Activated effector memory CD4-positive, alpha-beta T cell treated with Interleukin-2 at 50 U/mL for 16 hours (primary cell): ENCODE measurements around the gene RAB17.

Experiments
- DNase-seq: peaks from one replicate; pipeline ENCODE4 v3.0.0-alpha.2; 2020

The RAB17 gene, protein sequence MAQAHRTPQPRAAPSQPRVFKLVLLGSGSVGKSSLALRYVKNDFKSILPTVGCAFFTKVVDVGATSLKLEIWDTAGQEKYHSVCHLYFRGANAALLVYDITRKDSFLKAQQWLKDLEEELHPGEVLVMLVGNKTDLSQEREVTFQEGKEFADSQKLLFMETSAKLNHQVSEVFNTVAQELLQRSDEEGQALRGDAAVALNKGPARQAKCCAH

GRCh38 chr2:237590272-237591140, at the start of gene RAB17:
TSS of gene RAB17 (minus strand) at chr2:237590734. CDS start at chr2:237586154, 4,580 bp downstream.
- DNase-seq = no peak

- DNase-seq = no peak
Observed at GRCh38 chr2:237639836-237640220, 49.3 kb upstream of the RAB17 start.

- DNase-seq = no peak
Observed at GRCh38 chr2:237639052-237639835, 48.7 kb upstream of the RAB17 start.

DNA sequence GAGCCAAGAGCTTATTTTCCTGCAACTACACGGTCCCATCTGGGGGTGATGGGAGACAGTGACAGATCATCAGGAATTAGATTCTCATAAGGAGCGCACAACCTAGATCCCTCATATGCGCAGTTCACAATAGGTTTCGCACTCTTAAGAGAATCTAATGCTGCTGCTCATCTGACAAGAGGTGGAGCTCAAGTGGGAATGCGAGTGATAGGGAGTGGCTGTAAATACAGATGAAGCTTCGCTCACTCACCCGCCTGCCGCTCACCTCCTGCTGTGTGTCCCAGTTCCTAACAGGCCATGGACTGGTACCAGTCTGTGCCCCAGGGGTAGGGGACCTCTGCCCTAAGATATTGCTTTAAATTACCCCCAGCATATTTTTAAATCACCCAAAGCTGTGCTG, 47.6 kb upstream of the RAB17 start:
- no peak for DNase-seq

- no peak for DNase-seq
Observed at GRCh38 chr2:237637429-237638135, 47.0 kb upstream of the RAB17 start.

DNA sequence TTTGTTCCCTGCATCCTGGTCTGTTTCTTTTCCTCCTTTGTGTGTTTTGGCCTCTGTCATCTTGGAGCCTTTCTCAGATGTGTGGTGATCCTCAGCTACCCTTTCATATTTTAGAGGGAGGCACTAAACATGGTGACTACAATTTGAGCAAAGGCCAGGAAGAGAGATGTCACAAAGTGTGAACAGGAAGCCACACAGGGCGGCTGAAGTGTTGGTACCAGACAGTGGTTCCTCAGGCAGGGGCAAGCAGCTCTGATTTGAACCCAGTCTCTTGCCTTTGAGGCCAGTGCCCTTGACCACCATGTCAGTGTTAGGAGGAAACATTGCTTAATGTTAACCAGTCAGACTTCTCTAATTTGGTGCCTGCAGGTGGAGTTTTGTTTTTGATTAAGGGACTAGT, 46.0 kb upstream of the RAB17 start:
- DNase-seq = no peak

- no peak for DNase-seq
Observed at GRCh38 chr2:237633061-237633561, 42.6 kb upstream of the RAB17 start.

- no peak for DNase-seq
Observed at GRCh38 chr2:237631801-237632585, 41.5 kb upstream of the RAB17 start.

DNA sequence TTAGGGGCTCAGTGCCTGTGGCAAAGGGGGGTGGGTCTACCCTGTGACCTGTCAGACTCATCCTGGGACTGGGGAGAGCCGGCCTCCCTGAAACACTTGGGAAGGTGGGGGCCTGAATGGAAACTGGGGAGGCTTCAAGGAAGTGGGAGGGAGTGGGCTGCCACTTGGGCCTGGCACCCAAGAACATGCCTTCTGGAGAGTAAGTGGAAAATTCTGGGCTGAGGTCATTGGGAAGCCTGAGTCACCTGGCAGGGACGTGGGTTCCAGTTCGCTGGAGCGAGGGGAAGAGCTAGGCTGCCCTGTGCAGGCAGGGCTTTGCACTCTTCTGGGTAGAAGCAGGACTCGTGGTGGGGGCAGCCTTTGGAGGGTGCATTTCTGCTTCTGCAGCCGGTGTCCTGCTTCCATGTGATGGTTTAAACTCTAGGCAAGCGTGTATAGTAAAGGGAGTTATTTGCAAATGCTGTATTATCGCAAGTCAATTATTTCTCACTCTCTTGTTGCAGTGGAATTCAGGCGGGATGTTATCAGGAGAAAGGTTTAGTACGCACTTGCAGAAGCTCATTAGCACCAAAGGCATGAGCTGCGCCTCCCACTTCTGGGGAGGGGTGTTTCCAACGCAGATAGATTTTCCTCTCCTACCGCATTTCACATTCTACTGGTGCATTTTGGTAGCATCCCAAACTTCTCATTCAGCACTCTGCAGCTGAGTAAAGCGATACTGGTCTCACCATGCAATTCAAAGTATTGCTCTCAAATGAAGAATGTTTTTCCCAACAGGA, 40.7 kb upstream of the RAB17 start:
- DNase-seq = no peak

DNA sequence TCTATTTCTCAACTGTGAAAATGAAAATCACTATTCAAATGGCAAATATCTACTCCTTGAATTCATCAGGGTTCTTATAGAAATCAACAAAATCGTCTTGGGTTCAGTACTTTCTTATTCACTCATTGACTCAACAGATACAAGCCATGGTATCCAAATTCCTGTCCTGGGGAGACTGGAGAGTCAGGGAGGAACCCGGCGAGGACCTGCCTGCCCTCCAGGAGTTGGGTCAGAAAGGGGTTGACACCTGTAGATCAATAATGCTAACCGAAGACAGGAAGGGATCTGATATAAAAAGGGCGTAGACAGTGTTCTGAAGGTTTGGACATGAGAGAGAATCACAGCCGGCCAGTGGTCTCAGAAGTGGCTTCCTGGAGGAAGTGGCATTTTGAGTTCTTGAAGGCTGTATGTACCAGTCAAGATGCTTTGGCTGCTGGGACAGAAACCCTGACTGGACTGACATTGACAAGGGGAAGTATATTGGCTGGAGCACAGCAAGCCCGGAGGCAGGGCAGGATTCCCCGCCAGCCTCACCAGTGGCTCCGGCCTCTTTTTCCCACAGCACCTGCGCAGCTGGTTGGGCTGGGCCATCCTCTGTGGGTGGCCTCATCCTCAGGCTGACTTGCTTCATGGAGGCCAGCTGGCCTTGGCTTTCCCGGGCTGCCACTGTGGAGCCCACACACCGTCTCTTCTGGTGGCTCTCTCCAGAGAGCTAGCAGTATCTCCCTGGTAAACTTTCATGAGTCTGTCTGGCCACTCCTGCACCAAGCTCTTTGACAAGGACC, 39.9 kb upstream of the RAB17 start:
- DNase-seq = no peak

DNA sequence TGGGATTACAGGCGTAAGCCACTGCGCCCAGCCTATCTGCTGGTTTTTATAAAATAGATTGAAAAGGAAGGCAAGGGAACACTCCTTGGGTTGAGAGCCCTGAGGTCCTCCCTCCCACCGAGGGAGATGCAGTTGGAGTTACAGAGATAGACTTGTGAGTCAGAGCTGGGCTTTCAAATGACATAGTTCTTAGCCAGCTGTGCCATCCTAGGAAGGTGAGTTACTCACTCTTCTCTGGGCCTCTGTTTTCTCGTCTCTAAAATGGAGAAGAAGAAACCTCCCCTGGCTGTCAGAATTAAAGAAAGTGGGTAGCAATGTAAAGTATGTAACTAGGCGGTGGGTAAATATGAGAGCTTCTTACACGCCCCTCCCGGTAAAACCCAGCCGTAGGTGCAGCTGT, 39.2 kb upstream of the RAB17 start:
- DNase-seq = no peak

GRCh38 chr2:237629188-237629534, 38.6 kb upstream of the RAB17 start:
- DNase-seq = no peak

DNA sequence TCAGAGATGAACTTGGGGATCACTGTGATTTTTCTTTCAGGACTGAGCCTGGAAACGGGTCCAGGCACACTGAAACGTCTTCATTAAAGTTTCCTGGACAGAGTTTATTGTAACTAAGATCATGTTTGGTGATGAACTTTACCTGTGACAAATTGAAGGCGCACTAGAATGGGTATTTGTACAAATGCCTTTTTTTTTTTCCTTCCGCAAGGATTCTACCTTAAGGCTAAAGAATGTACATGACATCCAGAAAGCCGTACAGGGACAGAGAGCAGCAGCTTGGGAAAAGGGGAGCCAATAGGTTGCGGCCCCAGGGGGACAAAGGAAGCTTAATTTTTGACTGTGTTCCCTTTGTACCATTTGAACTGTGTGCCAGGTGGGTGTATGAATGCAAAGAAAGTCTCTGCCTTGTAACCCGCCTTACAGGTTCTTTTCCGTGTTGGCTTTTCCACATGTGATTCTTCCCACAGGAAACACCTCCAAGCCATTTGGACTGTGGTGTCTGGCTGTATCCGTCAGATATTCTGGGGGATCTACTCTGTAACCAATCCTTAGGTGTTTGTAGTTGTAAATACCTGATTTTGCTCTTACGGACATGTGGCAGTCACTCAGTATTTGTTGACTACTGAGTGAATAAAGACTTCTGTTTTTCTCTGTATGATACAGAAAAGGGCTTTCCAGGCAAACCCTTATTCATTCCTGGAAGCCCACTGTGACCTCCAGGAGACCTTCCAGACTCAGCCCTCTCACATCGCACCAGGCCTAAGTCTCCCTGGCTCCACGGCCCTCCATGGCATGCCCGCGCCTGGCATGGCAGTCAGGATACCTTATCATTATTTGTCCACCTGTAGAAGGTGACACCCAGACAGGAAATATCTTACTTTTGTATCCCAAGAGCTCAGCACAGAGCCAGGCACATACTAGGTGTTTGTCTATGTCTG, 38.0 kb upstream of the RAB17 start:
- no peak for DNase-seq

- DNase-seq = no peak
Observed at GRCh38 chr2:237627441-237628246, 37.1 kb upstream of the RAB17 start, which contains the start of gene LRRFIP1. TSS of gene LRRFIP1 (plus strand) at chr2:237627587. CDS start at chr2:237627645, 58 bp downstream.

GRCh38 chr2:237626813-237627440, 36.4 kb upstream of the RAB17 start:
- no peak for DNase-seq

DNA sequence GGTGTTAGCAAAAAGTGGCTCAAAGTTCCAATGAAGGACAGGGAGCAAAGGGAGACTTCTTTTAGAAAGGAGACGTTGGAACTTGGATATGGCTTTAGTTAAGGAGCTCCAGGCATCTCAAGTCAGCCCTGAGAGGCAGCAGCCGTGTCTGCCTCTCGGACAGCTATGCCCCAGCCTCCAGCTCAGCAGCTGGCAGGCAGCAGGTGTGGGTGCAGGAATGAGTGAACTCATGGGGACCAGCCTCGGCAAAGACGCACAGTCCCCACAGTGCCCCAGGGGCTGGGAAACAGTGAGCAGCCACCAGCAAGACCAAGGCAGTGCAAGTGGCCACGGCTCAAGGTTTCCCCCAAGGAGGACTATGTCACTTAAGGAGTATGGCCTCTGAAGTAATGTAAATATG, 35.2 kb upstream of the RAB17 start:
- no peak for DNase-seq

- DNase-seq = no peak
Observed at GRCh38 chr2:237625216-237625705, 34.7 kb upstream of the RAB17 start.

DNA sequence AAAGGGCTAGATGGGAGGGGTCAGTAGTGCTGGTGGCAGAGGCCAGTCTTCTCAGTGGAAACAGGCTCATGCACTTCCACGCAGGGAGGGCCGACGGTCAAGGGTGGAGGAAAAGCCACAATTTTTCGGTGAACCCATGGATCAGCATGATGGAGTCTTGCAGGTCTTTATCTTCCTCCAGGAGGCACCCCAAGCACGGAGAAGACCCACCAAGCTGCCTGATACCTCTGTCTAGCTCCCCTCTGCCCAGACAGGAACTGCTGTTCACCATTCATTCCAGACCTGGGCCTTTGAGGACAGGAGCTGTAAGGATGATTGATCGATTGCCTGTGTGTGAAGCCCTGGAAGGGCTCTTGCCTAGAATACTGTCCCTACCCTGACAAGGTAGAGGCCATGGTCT, 34.0 kb upstream of the RAB17 start:
- no peak for DNase-seq
